GM18517 (cell line): ENCODE results near the gene MSLN.

ENCODE experiments used
- ATAC-seq: cut with Tn5 transposase; IDR thresholded peaks from one replicate; pipeline ENCODE4 v1.9.1; 2021; ENCODE audit warnings: mild to moderate bottlenecking, moderate library complexity; ENCODE audit not compliant: unreplicated experiment

MSLN gene

GRCh38 chr16:722835-723633, 37.5 kb upstream of the MSLN start:
- no peak for ATAC-seq

GRCh38 chr16:723695-724094, 36.8 kb upstream of the MSLN start:
- ATAC-seq, result no peak

GRCh38 chr16:724188-725040, 36.1 kb upstream of the MSLN start:
- ATAC-seq, result no peak

- no peak for ATAC-seq
Measured at GRCh38 chr16:725041-725376, 35.5 kb upstream of the MSLN start.

GRCh38 chr16:725463-726187, 34.9 kb upstream of the MSLN start:
- no peak for ATAC-seq

- ATAC-seq, result no peak
Measured at GRCh38 chr16:726188-726437, 34.4 kb upstream of the MSLN start.

- ATAC-seq, result no peak
Measured at GRCh38 chr16:726438-727290, 33.9 kb upstream of the MSLN start, which contains the start of the genes CCDC78 and HAGHL. Gene CCDC78 (minus strand): TSS chr16:726443. CDS start chr16:726367, 76 bp downstream. Gene HAGHL (plus strand): TSS chr16:727106. CDS start chr16:727510, 404 bp downstream.

GRCh38 chr16:727291-727977, 33.1 kb upstream of the MSLN start:
- ATAC-seq, result no peak

GRCh38 chr16:728131-728889, 32.2 kb upstream of the MSLN start:
- peak; percentile 36 for ATAC-seq

- ATAC-seq, result no peak
Measured at GRCh38 chr16:728890-729744, 31.4 kb upstream of the MSLN start.

GRCh38 chr16:729768-730665, 30.5 kb upstream of the MSLN start:
- no peak for ATAC-seq

- no peak for ATAC-seq
Measured at GRCh38 chr16:730666-731509, 29.6 kb upstream of the MSLN start.

GRCh38 chr16:732332-732731, 28.2 kb upstream of the MSLN start:
- no peak for ATAC-seq

- no peak for ATAC-seq
Measured at GRCh38 chr16:732936-733335, 27.6 kb upstream of the MSLN start.

- ATAC-seq, result no peak
Measured at GRCh38 chr16:733382-734207, 26.9 kb upstream of the MSLN start.
